RPMI8226 (cell line): ENCODE measurements around the gene FAHD2B.
"Not testable (repeated sequence)": the region's sequence is repeated elsewhere in the genome, so short reads cannot be mapped to it uniquely, and the experiment has no call there.

Source experiments
- DNase-seq: peaks from one replicate; pipeline ENCODE4 v3.0.0-alpha.2; 2015

FAHD2B gene

GRCh38 chr2:97067279-97068004 is 27.2 kb downstream of the FAHD2B start:
- no peak for DNase-seq

DNA sequence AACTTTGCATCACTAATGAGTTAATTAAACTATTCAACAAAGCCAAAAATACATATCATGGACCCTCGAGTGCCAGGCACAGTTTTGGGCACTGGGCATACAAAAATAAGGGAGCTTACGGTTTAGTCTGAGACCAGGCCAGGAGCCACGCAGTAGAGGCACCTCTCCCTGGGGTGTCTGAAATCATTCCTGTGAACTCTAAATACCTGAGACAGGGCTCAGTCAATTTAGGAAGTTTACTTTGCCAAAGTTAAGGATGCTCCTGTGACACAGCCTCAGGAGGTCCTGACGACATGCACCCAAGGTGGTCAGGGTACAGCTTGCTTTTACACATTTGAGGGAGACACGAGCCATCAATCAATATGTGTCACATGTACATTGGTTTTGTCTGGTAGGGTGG is 28.7 kb downstream of the FAHD2B start:
- DNase-seq, result not testable (repeated sequence)

DNA sequence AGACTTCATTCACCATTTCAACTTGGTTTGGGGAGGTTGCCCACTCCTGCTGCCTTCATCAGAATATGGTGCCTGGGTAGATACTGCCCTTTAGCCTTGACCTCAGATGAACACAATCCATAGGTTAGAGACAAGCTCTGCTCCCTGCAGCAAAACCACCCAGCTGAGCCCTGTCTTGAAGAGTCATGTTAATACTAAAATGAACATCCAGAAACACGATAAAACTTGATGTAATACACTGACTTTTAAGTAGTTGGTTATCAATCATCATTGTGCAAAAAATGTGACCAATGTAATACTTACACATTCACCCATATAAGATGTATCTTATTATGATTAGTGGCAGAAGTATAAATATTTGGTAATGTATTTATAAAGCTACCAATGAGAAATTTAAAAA is 32.7 kb downstream of the FAHD2B start:
- not testable (repeated sequence) for DNase-seq

- DNase-seq, result not testable (repeated sequence)
Observed at GRCh38 chr2:97059782-97060181, 34.9 kb downstream of the FAHD2B start.

DNA sequence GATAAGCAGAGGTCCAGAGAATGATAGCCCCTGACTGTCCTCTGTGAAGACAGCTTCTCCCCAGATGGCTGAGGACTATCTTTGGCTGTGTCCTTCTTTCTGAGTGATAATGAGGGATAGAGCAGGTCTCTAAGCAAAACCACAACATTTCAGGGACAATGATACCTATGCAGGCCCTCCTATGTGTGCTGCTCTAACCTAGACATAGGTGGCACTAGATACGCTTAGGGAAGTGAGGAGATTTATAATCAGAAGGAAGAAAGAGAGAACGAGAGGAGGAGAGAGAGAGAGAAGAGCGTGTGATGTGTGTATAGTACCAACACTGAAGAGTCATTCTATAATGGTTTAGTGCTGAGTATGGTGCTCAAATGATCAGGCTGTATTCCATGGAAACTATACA is 38.5 kb downstream of the FAHD2B start:
- not testable (repeated sequence) for DNase-seq

- DNase-seq, result not testable (repeated sequence)
Observed at GRCh38 chr2:97050032-97050431, 44.6 kb downstream of the FAHD2B start.

GRCh38 chr2:97048448-97048847 is 46.2 kb downstream of the FAHD2B start:
- not testable (repeated sequence) for DNase-seq

DNA sequence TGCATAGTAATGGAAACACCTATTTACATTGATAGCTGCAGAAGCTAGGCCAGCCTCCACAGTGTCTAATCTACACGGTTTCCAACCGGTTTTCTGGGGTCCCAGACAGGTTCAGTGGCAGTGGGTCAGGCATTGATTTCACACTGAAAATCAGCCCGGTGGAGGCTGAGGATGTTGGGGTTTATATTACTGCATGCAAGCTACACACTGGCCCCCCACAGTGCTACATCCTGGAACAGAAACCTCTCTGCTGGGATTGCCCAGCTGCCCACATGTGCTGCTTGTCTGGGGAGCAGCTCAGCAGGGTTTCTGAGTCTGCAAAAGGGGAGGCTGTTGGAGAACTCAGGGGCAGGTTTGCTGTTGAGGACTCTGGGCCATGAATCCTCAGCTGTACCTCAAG is 48.0 kb downstream of the FAHD2B start:
- DNase-seq, result not testable (repeated sequence)

- not testable (repeated sequence) for DNase-seq
Observed at GRCh38 chr2:97045895-97046499, 48.7 kb downstream of the FAHD2B start.
